Neural progenitor cell (in vitro differentiated cells): Measurements from ENCODE around the gene GMFB. TPM values are rescaled to one million over a fixed set of nuclear protein-coding genes. Genes with fewer than 3 reads are reported as not detected.

Experiments used
- DNase-seq: peaks from one replicate; pipeline ENCODE4 v3.0.0-alpha.2; 2016; ENCODE audit warnings: low spot score
- H2AFZ ChIP-seq: fragments of 200-600 bp; sonication (generic); replicated peaks from 2 replicates; pipeline ENCODE4 v1.6.1; 2016; ENCODE audit warnings: antibody characterized with exemption
- H3F3A ChIP-seq: fragments of 200-600 bp; sonication (generic); 2 replicates; pipeline ENCODE4 v1.6.1; 2016; ENCODE audit warnings: antibody characterized with exemption, low read depth
- H3K27ac ChIP-seq: fragments of 200-600 bp; sonication (generic); 2 replicates; pipeline ENCODE4 v1.5.1; 2016; ENCODE audit warnings: mild to moderate bottlenecking
- H3K27me3 ChIP-seq: fragments of 200-600 bp; sonication (generic); 2 replicates; pipeline ENCODE4 v1.6.1; 2016; ENCODE audit warnings: mild to moderate bottlenecking, moderate library complexity
- H3K36me3 ChIP-seq: fragments of 200-600 bp; sonication (generic); 2 replicates; pipeline ENCODE4 v1.5.1; 2016
- H3K4me1 ChIP-seq: fragments of 200-600 bp; sonication (generic); 2 replicates; pipeline ENCODE4 v1.6.1; 2016; ENCODE audit warnings: mixed run types
- H3K4me2 ChIP-seq: fragments of 200-600 bp; sonication (generic); 2 replicates; pipeline ENCODE4 v1.6.1; 2016
- H3K4me3 ChIP-seq: fragments of 200-600 bp; sonication (generic); 2 replicates; pipeline ENCODE4 v1.5.1; 2016
- H3K79me2 ChIP-seq: fragments of 200-600 bp; sonication (generic); 2 replicates; pipeline ENCODE4 v1.6.1; 2016; ENCODE audit warnings: low read depth
- H3K9ac ChIP-seq: fragments of 200-600 bp; sonication (generic); 2 replicates; pipeline ENCODE4 v1.6.1; 2016
- H3K9me3 ChIP-seq: fragments of 200-600 bp; sonication (generic); 2 replicates; pipeline ENCODE4 v1.5.1; 2016; ENCODE audit warnings: low read depth
- H4K20me1 ChIP-seq: fragments of 200-600 bp; sonication (generic); 2 replicates; pipeline ENCODE4 v1.6.1; 2016; ENCODE audit warnings: low read depth
- H3K27ac Mint-ChIP-seq: 3 replicates; pipeline ENCODE4 v1.8.0; 2021; ENCODE audit warnings: mixed read lengths
- H3K27me3 Mint-ChIP-seq: 2 replicates; pipeline ENCODE4 v1.8.0; 2022; ENCODE audit warnings: low read depth, mild to moderate bottlenecking, inconsistent platforms, moderate library complexity, mixed read lengths; ENCODE audit not compliant: insufficient read depth
- H3K36me3 Mint-ChIP-seq: 3 replicates; pipeline ENCODE4 v1.8.0; 2021; ENCODE audit warnings: mixed read lengths
- H3K4me1 Mint-ChIP-seq: 3 replicates; pipeline ENCODE4 v1.8.0; 2021; ENCODE audit warnings: mixed read lengths
- H3K4me3 Mint-ChIP-seq: 3 replicates; pipeline ENCODE4 v1.8.0; 2021; ENCODE audit warnings: mild to moderate bottlenecking, moderate library complexity, mixed read lengths
- H3K9me3 Mint-ChIP-seq: 3 replicates; pipeline ENCODE4 v1.8.0; 2020; ENCODE audit warnings: mixed read lengths
- EZH2 ChIP-seq: fragments of 200-600 bp; sonication (generic); IDR thresholded peaks from 2 replicates; pipeline ENCODE4 v1.6.1; 2017; ENCODE audit warnings: antibody characterized with exemption, mild to moderate bottlenecking, moderate library complexity
- EZH2phosphoT487 ChIP-seq: fragments of 200-600 bp; sonication (generic); IDR thresholded peaks from 2 replicates; pipeline ENCODE4 v1.6.1; 2017; ENCODE audit warnings: antibody characterized with exemption
- total RNA-seq: library from RNA; depleted of rRNA; stranded (reverse); fragments of >200 nt; gene quantifications from 2 replicates; pipeline ENCODE4 v1.2.3, GENCODE V29; 2015; ENCODE audit warnings: low replicate concordance
- TF ChIP-seq, protein P1 (sequence below): fragments of 200-600 bp; sonication (generic); IDR thresholded peaks from 2 replicates; pipeline ENCODE4 v1.5.1; 2017; ENCODE audit warnings: antibody characterized with exemption, mild to moderate bottlenecking

The GMFB gene
- total RNA-seq, 1 donor from 2014 or later = 172 TPM

DNA sequence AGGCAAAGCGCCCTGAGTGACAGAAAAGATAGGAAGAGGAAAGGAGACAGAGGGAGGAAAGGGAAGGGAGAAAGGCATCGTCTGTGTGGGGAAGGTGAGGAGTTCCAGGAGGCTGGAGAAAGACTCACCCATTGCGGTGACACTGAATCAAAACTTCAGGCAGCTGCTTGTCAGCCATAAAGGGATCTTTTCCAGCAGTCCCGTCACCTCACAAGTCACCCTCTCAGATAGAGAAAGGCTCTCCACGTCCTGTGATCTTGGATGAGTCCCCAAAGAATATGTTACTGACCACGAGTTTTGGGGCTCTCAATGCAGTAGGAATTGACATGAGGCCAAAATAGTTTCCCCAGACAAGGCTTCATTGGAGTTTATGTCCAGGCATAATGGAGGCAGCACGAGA is 9.8 kb upstream of the GMFB start:
- no peak overlapping the region for H3K27ac Mint-ChIP-seq
- DNase-seq = no peak
- no peak overlapping the region for H3K4me2 ChIP-seq
- H3K36me3 ChIP-seq = no peaks in the 10 kb centered on the region
- H3K27me3 ChIP-seq = no peaks in the 10 kb centered on the region
- no peak overlapping the region for H3K9ac ChIP-seq
- no peaks in the 10 kb centered on the region for H3K9me3 Mint-ChIP-seq
- H3K27ac ChIP-seq = no peak overlapping the region
- H3K4me3 ChIP-seq = no peak overlapping the region
- no peaks in the 10 kb centered on the region for H3K36me3 Mint-ChIP-seq
- no peaks in the 10 kb centered on the region for H3F3A ChIP-seq
- H2AFZ ChIP-seq = peak overlapping the region; percentile 31
- H4K20me1 ChIP-seq = no peaks in the 10 kb centered on the region
- H3K9me3 ChIP-seq = no peaks in the 10 kb centered on the region
- H3K4me1 ChIP-seq = no peaks in the 10 kb centered on the region
- no peak for TF ChIP-seq EZH2
- peaks cover 3% of the 10 kb centered on the region for H3K27me3 Mint-ChIP-seq
- no peaks in the 10 kb centered on the region for H3K79me2 ChIP-seq
- no peak overlapping the region for H3K4me3 Mint-ChIP-seq
- peaks cover 3% of the 10 kb centered on the region for H3K4me1 Mint-ChIP-seq

DNA sequence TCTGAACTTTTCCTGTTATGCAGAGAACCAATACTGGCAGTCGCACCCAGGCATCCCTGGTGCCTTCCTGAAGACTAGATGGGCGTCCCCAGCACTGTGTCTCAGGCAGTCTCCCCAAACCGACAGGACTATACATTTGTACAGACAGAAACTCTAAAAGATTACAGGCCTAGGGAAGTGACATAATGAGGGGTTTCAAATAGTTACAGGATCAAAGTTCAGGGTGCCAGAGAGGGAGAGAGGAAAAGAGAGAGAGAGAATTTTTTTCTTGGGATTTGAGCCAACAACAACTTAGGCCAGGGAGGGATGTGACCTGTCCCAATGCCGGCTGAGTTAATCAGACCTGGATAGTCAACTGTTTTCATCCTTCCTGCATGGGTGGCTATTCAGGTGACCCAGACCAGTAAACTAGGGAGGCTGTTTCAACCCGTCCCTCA is 9.3 kb upstream of the GMFB start:
- H3K4me1 Mint-ChIP-seq = peaks cover 3% of the 10 kb centered on the region
- no peaks in the 10 kb centered on the region for H3K27me3 ChIP-seq
- peak overlapping the region; percentile 31 for H2AFZ ChIP-seq
- no peaks in the 10 kb centered on the region for H3F3A ChIP-seq
- H3K9ac ChIP-seq = no peak overlapping the region
- H3K4me3 ChIP-seq = no peak overlapping the region
- TF ChIP-seq EZH2phosphoT487 = no peak
- TF ChIP-seq, protein P1, sequence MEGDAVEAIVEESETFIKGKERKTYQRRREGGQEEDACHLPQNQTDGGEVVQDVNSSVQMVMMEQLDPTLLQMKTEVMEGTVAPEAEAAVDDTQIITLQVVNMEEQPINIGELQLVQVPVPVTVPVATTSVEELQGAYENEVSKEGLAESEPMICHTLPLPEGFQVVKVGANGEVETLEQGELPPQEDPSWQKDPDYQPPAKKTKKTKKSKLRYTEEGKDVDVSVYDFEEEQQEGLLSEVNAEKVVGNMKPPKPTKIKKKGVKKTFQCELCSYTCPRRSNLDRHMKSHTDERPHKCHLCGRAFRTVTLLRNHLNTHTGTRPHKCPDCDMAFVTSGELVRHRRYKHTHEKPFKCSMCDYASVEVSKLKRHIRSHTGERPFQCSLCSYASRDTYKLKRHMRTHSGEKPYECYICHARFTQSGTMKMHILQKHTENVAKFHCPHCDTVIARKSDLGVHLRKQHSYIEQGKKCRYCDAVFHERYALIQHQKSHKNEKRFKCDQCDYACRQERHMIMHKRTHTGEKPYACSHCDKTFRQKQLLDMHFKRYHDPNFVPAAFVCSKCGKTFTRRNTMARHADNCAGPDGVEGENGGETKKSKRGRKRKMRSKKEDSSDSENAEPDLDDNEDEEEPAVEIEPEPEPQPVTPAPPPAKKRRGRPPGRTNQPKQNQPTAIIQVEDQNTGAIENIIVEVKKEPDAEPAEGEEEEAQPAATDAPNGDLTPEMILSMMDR = no peak
- TF ChIP-seq EZH2 = no peak
- no peak overlapping the region for H3K4me3 Mint-ChIP-seq
- no peak for DNase-seq
- no peak overlapping the region for H3K27ac Mint-ChIP-seq
- H4K20me1 ChIP-seq = no peaks in the 10 kb centered on the region
- no peaks in the 10 kb centered on the region for H3K4me1 ChIP-seq
- no peak overlapping the region for H3K27ac ChIP-seq
- no peaks in the 10 kb centered on the region for H3K9me3 ChIP-seq
- no peaks in the 10 kb centered on the region for H3K36me3 ChIP-seq
- no peaks in the 10 kb centered on the region for H3K9me3 Mint-ChIP-seq
- no peaks in the 10 kb centered on the region for H3K79me2 ChIP-seq
- peaks cover 3% of the 10 kb centered on the region for H3K27me3 Mint-ChIP-seq
- H3K4me2 ChIP-seq = no peak overlapping the region
- no peaks in the 10 kb centered on the region for H3K36me3 Mint-ChIP-seq

DNA sequence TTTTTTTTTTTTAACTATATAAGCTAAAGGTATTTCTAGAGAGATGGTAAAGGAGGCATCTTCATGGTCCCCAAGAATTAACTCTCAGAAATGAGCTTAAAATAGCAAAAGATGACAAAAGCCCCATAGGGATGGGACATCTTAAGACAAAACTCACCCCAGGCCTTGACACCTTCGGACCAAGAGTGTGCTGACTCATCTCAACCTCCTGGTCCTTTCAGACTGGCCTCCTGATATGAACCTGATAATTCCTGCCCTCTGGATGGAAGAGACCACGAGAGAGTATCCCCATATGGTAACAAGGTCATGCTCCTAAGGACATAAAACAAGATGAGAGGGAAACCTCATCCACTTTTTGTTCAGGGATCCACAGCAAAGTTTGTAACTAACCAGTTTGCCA is 8.4 kb upstream of the GMFB start:
- Histone ChIP-seq H3K27me3 (no peaks in the 10 kb centered on the region), H3K9ac (no peak overlapping the region), H3K9me3 (no peaks in the 10 kb centered on the region), H3K36me3 (no peaks in the 10 kb centered on the region), H3K4me2 (no peak overlapping the region), H3F3A (no peaks in the 10 kb centered on the region), H3K4me1 (no peaks in the 10 kb centered on the region), H2AFZ (peak overlapping the region; percentile 38), H3K27ac (no peak overlapping the region), H4K20me1 (no peaks in the 10 kb centered on the region), H3K4me3 (no peak overlapping the region), H3K79me2 (no peaks in the 10 kb centered on the region)
- H3K9me3 Mint-ChIP-seq = no peaks in the 10 kb centered on the region
- peaks cover 5% of the 10 kb centered on the region for H3K4me1 Mint-ChIP-seq
- no peak for DNase-seq
- no peak overlapping the region for H3K4me3 Mint-ChIP-seq
- H3K36me3 Mint-ChIP-seq = no peaks in the 10 kb centered on the region
- TF ChIP-seq, protein P1 = no peak
- no peak for TF ChIP-seq EZH2phosphoT487
- TF ChIP-seq EZH2 = no peak
- peaks cover 3% of the 10 kb centered on the region for H3K27me3 Mint-ChIP-seq
- H3K27ac Mint-ChIP-seq = no peak overlapping the region

DNA sequence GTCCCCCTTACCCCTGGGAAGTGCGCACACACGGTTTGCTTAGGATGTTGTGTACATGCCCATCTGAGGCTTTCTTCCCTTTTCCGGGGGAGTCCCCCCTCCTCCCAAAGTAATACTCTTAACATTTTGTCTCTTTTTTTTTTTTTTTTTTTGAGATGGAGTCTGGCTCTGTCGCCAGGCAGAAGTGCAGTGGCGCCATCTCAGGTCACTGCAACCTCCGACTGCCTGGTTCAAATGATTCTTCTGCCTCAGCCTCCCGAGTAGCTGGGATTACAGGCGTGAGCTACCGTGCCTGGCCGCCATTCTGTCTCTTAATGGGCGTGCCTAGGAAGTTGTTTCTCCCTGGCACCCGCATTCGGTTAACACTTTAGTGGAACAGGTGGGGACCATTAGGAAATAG is 4.5 kb upstream of the GMFB start:
- Mint-ChIP-seq H3K36me3 (no peaks in the 10 kb centered on the region), H3K27ac (no peak overlapping the region), H3K4me1 (peaks cover 10% of the 10 kb centered on the region), H3K9me3 (no peaks in the 10 kb centered on the region), H3K4me3 (no peak overlapping the region), H3K27me3 (peaks cover 5% of the 10 kb centered on the region)
- Histone ChIP-seq H3K4me2 (no peak overlapping the region), H3K4me3 (no peak overlapping the region), H2AFZ (peak overlapping the region; percentile 51), H3F3A (peaks cover 18% of the 10 kb centered on the region), H3K9ac (no peak overlapping the region), H4K20me1 (no peaks in the 10 kb centered on the region), H3K79me2 (peaks cover 3% of the 10 kb centered on the region), H3K4me1 (peaks cover 5% of the 10 kb centered on the region), H3K9me3 (no peaks in the 10 kb centered on the region), H3K27ac (no peak overlapping the region), H3K36me3 (no peaks in the 10 kb centered on the region), H3K27me3 (no peaks in the 10 kb centered on the region)
- TF ChIP-seq EZH2phosphoT487 = no peak
- TF ChIP-seq EZH2 = no peak
- TF ChIP-seq, protein P1 = peak; percentile 24
- peak; percentile 47 for DNase-seq
